Loucy (cell line): ENCODE data around the gene DTNBP1.

Source experiments
- H2AFZ ChIP-seq: fragments of 200-600 bp; sonication (generic); 2 replicates; pipeline ENCODE4 v1.6.0; 2016; ENCODE audit warnings: antibody characterized with exemption, mild to moderate bottlenecking, low read length, moderate library complexity
- H3F3A ChIP-seq: fragments of 200-600 bp; 2 replicates; pipeline ENCODE4 v1.6.0; 2016; ENCODE audit warnings: antibody characterized with exemption, low read depth, mild to moderate bottlenecking
- H3K27me3 ChIP-seq: fragments of 200-600 bp; sonication (generic); 2 replicates; pipeline ENCODE4 v1.6.1; 2014; ENCODE audit warnings: low read length, mild to moderate bottlenecking; ENCODE audit not compliant: insufficient read depth, poor library complexity, severe bottlenecking
- H3K36me3 ChIP-seq: fragments of 200-600 bp; sonication (generic); 2 replicates; pipeline ENCODE4 v1.6.1; 2016; ENCODE audit warnings: low read length; ENCODE audit not compliant: insufficient read depth
- H3K4me1 ChIP-seq: fragments of 200-600 bp; sonication (generic); 2 replicates; pipeline ENCODE4 v1.5.1; 2014; ENCODE audit warnings: low read length, mild to moderate bottlenecking; ENCODE audit not compliant: insufficient read depth, poor library complexity, severe bottlenecking
- H3K4me2 ChIP-seq: fragments of 200-600 bp; sonication (generic); 2 replicates; pipeline ENCODE4 v1.6.0; 2014; ENCODE audit warnings: antibody characterized with exemption, low read length, low read depth, mild to moderate bottlenecking; ENCODE audit not compliant: poor library complexity, severe bottlenecking
- H3K4me3 ChIP-seq: fragments of 200-600 bp; sonication (generic); 2 replicates; pipeline ENCODE4 v1.5.1; 2014; ENCODE audit warnings: low read length, mild to moderate bottlenecking, mixed read lengths; ENCODE audit not compliant: poor library complexity, severe bottlenecking
- H3K79me2 ChIP-seq: fragments of 200-600 bp; sonication (generic); 2 replicates; pipeline ENCODE4 v1.6.1; 2014; ENCODE audit warnings: low read length; ENCODE audit not compliant: insufficient read depth
- H3K9ac ChIP-seq: fragments of 200-600 bp; sonication (generic); 2 replicates; pipeline ENCODE4 v1.6.0; 2014; ENCODE audit warnings: mild to moderate bottlenecking, low read depth, low read length, moderate library complexity; ENCODE audit not compliant: poor library complexity, severe bottlenecking
- H3K9me2 ChIP-seq: fragments of 200-600 bp; sonication (generic); replicated peaks from 2 replicates; pipeline ENCODE4 v1.6.1; 2016; ENCODE audit warnings: low read depth, low read length, mixed read lengths
- H3K9me3 ChIP-seq: fragments of 200-600 bp; sonication (generic); 2 replicates; pipeline ENCODE4 v1.6.1; 2014; ENCODE audit warnings: mild to moderate bottlenecking, antibody characterized with exemption, low read length, low read depth; ENCODE audit not compliant: insufficient read depth
- H4K20me1 ChIP-seq: fragments of 200-600 bp; sonication (generic); 2 replicates; pipeline ENCODE4 v1.6.0; 2014; ENCODE audit warnings: antibody characterized with exemption, low read length, mild to moderate bottlenecking; ENCODE audit not compliant: insufficient read depth, poor library complexity, severe bottlenecking
- CTCF ChIP-seq: fragments of 200-600 bp; sonication (generic); conservative IDR thresholded peaks from 2 replicates; pipeline ENCODE4 v1.5.1; 2014; ENCODE audit warnings: mild to moderate bottlenecking, antibody characterized with exemption, low read length
- EZH2phosphoT487 ChIP-seq: fragments of 200-600 bp; IDR thresholded peaks from 2 replicates; pipeline ENCODE4 v1.6.1; 2018; ENCODE audit warnings: antibody characterized with exemption, mild to moderate bottlenecking, moderate library complexity, borderline replicate concordance

Gene DTNBP1

DNA sequence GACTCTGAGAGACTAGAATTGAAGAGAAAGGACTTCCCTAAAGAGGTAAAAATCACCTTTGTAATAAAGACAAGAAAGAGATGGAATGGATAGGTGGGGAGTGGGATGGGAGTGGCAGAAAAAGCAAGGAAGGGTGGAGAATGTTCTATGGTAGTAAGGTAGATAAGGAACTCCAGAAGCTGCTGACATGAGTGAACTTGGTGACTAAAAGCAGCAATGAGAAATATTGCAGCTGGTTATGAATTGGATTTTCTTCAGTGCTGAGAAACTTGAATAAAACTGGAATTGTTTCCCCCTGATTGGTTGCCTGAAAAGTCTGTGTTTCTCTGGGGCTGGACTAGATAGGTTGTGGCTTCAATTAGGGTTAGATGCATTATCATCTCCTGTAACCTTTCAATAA lies 15.7 kb upstream of the DTNBP1 start:
- H3F3A ChIP-seq = no peaks in the 10 kb centered on the region
- no peak overlapping the region for H3K9ac ChIP-seq
- no peaks in the 10 kb centered on the region for H3K27me3 ChIP-seq
- no peaks in the 10 kb centered on the region for H3K79me2 ChIP-seq
- TF ChIP-seq EZH2phosphoT487 (no peak), CTCF (no peak)
- H4K20me1 ChIP-seq = no peaks in the 10 kb centered on the region
- no peak overlapping the region for H2AFZ ChIP-seq
- no peaks in the 10 kb centered on the region for H3K9me2 ChIP-seq
- H3K4me2 ChIP-seq = no peak overlapping the region
- no peaks in the 10 kb centered on the region for H3K36me3 ChIP-seq
- H3K4me3 ChIP-seq = no peak overlapping the region
- peaks cover 33% of the 10 kb centered on the region for H3K4me1 ChIP-seq
- no peaks in the 10 kb centered on the region for H3K9me3 ChIP-seq

DNA sequence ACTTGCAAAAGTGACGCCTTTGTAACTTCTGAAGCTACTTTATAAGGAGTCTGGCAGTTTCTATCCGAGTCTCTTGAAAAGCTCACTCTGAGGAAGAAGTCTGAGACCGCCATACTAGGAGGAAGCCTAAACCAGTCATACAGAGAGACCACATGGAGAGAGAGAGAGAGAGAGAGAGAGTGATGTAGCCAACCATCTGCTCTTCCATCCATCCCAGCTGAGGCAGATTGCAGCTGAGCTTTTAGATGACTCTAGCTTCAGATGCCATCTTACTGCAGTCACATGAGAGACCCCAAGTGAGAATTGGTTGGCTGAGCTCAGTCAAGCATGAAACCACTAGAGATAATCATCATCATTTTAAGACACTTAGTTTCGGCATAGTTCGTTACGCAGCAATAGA lies 15.0 kb upstream of the DTNBP1 start:
- no peak for TF ChIP-seq EZH2phosphoT487
- no peak for TF ChIP-seq CTCF
- Histone ChIP-seq H3K9me2 (no peaks in the 10 kb centered on the region), H2AFZ (no peak overlapping the region), H3K9me3 (no peaks in the 10 kb centered on the region), H3K79me2 (no peaks in the 10 kb centered on the region), H3K36me3 (no peaks in the 10 kb centered on the region), H3K4me2 (no peak overlapping the region), H3K9ac (no peak overlapping the region), H3K27me3 (no peaks in the 10 kb centered on the region), H4K20me1 (no peaks in the 10 kb centered on the region), H3K4me3 (no peak overlapping the region), H3K4me1 (peaks cover 30% of the 10 kb centered on the region), H3F3A (no peaks in the 10 kb centered on the region)

- H3K4me1 ChIP-seq = peaks cover 30% of the 10 kb centered on the region
- H4K20me1 ChIP-seq = no peaks in the 10 kb centered on the region
- H3K79me2 ChIP-seq = no peaks in the 10 kb centered on the region
- H3K36me3 ChIP-seq = no peaks in the 10 kb centered on the region
- H3K27me3 ChIP-seq = no peaks in the 10 kb centered on the region
- peak overlapping the region; percentile 26 for H3K4me2 ChIP-seq
- no peaks in the 10 kb centered on the region for H3F3A ChIP-seq
- H3K9me3 ChIP-seq = no peaks in the 10 kb centered on the region
- peak overlapping the region; percentile 49; the same call in 1 of the 2 replicates for H2AFZ ChIP-seq
- TF ChIP-seq CTCF (no peak), EZH2phosphoT487 (no peak)
- H3K9ac ChIP-seq = no peak overlapping the region
- H3K9me2 ChIP-seq = no peaks in the 10 kb centered on the region
- no peak overlapping the region for H3K4me3 ChIP-seq
These were observed 12.8 kb upstream of the DTNBP1 start for GRCh38 chr6:15675536-15676220.
